ENCODE measurements around the gene ENPP3. TPM values are rescaled to one million over a fixed set of nuclear protein-coding genes. Genes with fewer than 3 reads are reported as not detected.
A peak's percentile ranks its signal among the peaks of the same experiment; 100 is the strongest.

Gene ENPP3
- total and polyA plus RNA-seq, 2 of the 13 experiments (the other 11 are each of a cell fraction or from before 2014, with no cell fraction given), result 40.0 to 75.4 TPM

GRCh38 chr6:131627724-131628682 is 9.1 kb upstream of the ENPP3 start, which contains the start of gene MED23 (continued):
- TF ChIP-seq LCORL (IDR thresholded peaks at IDR 0.05) (no peak), LCORL (CRISPR knock-in tag; IDR thresholded peaks at IDR 0.05) (peak; percentile 99), PCBP1 (IDR thresholded peaks at IDR 0.05; ENCODE audit: borderline replicate concordance, low read depth, low read length) (peak; percentile 98), KLF13 (CRISPR knock-in tag; IDR thresholded peaks at IDR 0.05) (0 out of 2 replicates have a peak, but pooled peaks have one; percentile 88), RNF2 (conservative IDR thresholded peaks at IDR 0.05; ENCODE audit: low read depth) (peak; percentile 91), TOE1 (CRISPR knock-in tag; IDR thresholded peaks at IDR 0.05) (peak; percentile 99), FOXK2 (IDR thresholded peaks at IDR 0.05) (no peak), MAF1 (CRISPR knock-in tag; IDR thresholded peaks at IDR 0.05; ENCODE audit: borderline replicate concordance) (peak; percentile 100), TMF1 (CRISPR knock-in tag; IDR thresholded peaks at IDR 0.05; ENCODE audit: low read depth) (peak; percentile 92; the same call in 1 of the 2 replicates), JUN (CRISPR knock-in tag; IDR thresholded peaks at IDR 0.05) (peak; percentile 88), POGK (CRISPR knock-in tag; conservative IDR thresholded peaks at IDR 0.05) (peak; percentile 100), ZBTB49 (CRISPR knock-in tag; IDR thresholded peaks at IDR 0.05; ENCODE audit: borderline replicate concordance) (peak; percentile 77; the same call in 1 of the 2 replicates), MED13 (CRISPR knock-in tag; IDR thresholded peaks at IDR 0.05) (peak; percentile 96), AKNA (CRISPR knock-in tag; IDR thresholded peaks at IDR 0.05; ENCODE audit: borderline replicate concordance) (peak; percentile 90; the same call in 1 of the 2 replicates), NONO (IDR thresholded peaks at IDR 0.05) (no peak), NONO (CRISPR knock-in tag; conservative IDR thresholded peaks at IDR 0.05) (peak; percentile 100), GMEB1 (CRISPR knock-in tag; IDR thresholded peaks at IDR 0.05; ENCODE audit: borderline replicate concordance) (peak; percentile 92), CHD4 (IDR thresholded peaks at IDR 0.05; ENCODE audit: borderline replicate concordance, low read length) (peak; percentile 40; the same call in 1 of the 2 replicates)
